ENCODE measurements around the gene PSMD1.

DNA sequence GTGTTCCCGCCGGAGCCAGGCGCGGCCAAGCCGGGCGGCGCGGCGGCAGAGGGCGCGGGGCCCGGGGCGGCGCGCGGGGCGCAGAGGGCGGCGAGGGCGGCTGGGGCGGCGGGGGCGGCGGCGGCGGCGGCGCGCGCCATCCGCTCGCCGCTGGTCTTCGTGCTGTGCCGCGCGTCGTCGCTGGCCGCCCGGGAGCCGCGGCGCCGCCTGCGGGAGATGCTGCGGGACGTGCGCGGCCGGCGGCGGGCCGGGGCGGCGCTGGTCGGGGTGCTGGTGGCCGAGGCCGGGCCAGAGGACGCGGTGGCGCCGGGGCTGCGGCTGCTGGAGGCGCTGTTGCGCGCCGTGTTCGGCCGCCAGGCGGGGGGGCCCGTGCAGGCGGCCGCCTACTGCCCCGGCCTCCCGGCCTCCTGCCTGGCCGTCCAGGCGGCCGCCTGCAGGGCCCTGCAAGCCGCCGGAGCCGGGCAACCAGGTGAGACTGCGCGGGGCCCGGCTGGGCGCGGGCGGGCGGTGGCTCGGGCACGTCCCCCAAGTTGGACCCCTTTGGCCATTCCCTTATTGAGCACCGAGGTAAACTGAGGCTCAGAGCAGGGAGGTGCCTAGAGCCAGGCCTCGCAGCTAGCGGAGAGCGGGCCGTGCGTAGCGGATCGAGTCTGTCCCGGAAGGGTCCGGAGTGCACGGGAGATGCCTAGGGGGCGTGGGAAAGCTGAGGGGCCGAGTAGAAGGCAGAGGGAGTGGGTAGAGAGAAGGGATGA lies 18.8 kb upstream of the PSMD1 start:
- TF ChIP-seq, protein P1, sequence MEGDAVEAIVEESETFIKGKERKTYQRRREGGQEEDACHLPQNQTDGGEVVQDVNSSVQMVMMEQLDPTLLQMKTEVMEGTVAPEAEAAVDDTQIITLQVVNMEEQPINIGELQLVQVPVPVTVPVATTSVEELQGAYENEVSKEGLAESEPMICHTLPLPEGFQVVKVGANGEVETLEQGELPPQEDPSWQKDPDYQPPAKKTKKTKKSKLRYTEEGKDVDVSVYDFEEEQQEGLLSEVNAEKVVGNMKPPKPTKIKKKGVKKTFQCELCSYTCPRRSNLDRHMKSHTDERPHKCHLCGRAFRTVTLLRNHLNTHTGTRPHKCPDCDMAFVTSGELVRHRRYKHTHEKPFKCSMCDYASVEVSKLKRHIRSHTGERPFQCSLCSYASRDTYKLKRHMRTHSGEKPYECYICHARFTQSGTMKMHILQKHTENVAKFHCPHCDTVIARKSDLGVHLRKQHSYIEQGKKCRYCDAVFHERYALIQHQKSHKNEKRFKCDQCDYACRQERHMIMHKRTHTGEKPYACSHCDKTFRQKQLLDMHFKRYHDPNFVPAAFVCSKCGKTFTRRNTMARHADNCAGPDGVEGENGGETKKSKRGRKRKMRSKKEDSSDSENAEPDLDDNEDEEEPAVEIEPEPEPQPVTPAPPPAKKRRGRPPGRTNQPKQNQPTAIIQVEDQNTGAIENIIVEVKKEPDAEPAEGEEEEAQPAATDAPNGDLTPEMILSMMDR (IDR thresholded peaks at IDR 0.05; ENCODE audit: low read depth, low read length, poor library complexity, severe bottlenecking), result no peak
- TF ChIP-seq EZH2phosphoT487 (IDR thresholded peaks at IDR 0.05; ENCODE audit: borderline replicate concordance, low read length), result no peak
